Panc1 (cell line): ENCODE data around the gene SPTBN1. TPM values are rescaled to one million over a fixed set of nuclear protein-coding genes. Genes with fewer than 3 reads are reported as not detected.

Source experiments
- ATAC-seq: fragments of 200-7000 bp; cut with Tn5 transposase; 2 replicates; pipeline ENCODE4 v1.9.1; 2020; ENCODE audit warnings: mild to moderate bottlenecking, moderate library complexity
- BruUV-seq: library from RNA; stranded (reverse); fragments of 400-500 nt; replicated peaks from 2 replicates; lab custom pipeline; 2021; lab: Mats Ljungman, UMichigan
- CTCF ChIA-PET: fragments of 300-600 bp; sonication (Branson Sonifier 250); formaldehyde crosslinking; loops from one replicate; lab custom pipeline; 2022; ENCODE audit warnings: antibody characterized with exemption; lab: Charles Lee
- POLR2A ChIA-PET: fragments of 300-600 bp; sonication (Branson Sonifier 250); formaldehyde crosslinking; loops from one replicate; lab custom pipeline; 2022; ENCODE audit warnings: antibody characterized with exemption; lab: Charles Lee
- DNase-seq: peaks from one replicate; pipeline ENCODE4 v3.0.0-alpha.2; 2010; ENCODE audit warnings: low read depth, low spot score
- H3K27ac ChIP-seq: 2 replicates; pipeline ENCODE4 v1.5.1; 2011; ENCODE audit warnings: mild to moderate bottlenecking, low read length, inconsistent platforms
- H3K27me3 ChIP-seq: fragments of 200-500 bp; sonication (Bioruptor generic); 2 replicates; pipeline ENCODE4 v1.6.0; 2014; ENCODE audit warnings: low read length, inconsistent platforms; ENCODE audit not compliant: control insufficient read depth, insufficient read depth
- H3K36me3 ChIP-seq: fragments of 200-500 bp; sonication (Bioruptor generic); 2 replicates; pipeline ENCODE4 v1.5.1; 2014; ENCODE audit warnings: inconsistent platforms, mild to moderate bottlenecking, low read length, moderate library complexity; ENCODE audit not compliant: control insufficient read depth, insufficient read depth
- H3K4me1 ChIP-seq: 2 replicates; pipeline ENCODE4 v1.5.1; 2011; ENCODE audit warnings: inconsistent platforms, mild to moderate bottlenecking, low read length, moderate library complexity; ENCODE audit not compliant: control insufficient read depth, insufficient read depth
- H3K4me3 ChIP-seq, 2 experiments: 2 replicates each; pipeline ENCODE4 v1.5.1; 2011 to 2012; ENCODE audit warnings: low read depth in 2 of 2, low read length in 2 of 2, mild to moderate bottlenecking in 2 of 2, inconsistent platforms in 1 of 2, moderate library complexity in 1 of 2
- H3K9me3 ChIP-seq: fragments of 200-500 bp; sonication (Bioruptor generic); 2 replicates; pipeline ENCODE4 v1.5.1; 2014; ENCODE audit warnings: low read depth, mild to moderate bottlenecking, inconsistent platforms, low read length, moderate library complexity; ENCODE audit not compliant: control insufficient read depth, insufficient read depth
- POLR2AphosphoS5 ChIP-seq: IDR thresholded peaks from 2 replicates; pipeline ENCODE4 v1.6.1; 2012; ENCODE audit warnings: mild to moderate bottlenecking, low read depth, low read length, moderate library complexity
- SIN3A ChIP-seq: IDR thresholded peaks from 2 replicates; pipeline ENCODE4 v1.6.1; 2012; ENCODE audit warnings: low read depth, mild to moderate bottlenecking, low read length, moderate library complexity, borderline replicate concordance; ENCODE audit not compliant: insufficient read depth
- TCF7L2 ChIP-seq: IDR thresholded peaks from 2 replicates; pipeline ENCODE4 v1.6.1; 2011; ENCODE audit warnings: mild to moderate bottlenecking, low read depth, low read length, inconsistent platforms
- in situ Hi-C: cut with HindIII; loops from 2 replicates; pipeline ENCODE4 v1.10.0; 2016; ENCODE audit warnings: low sequenced_read_pairs, low pct_unique_long_range_greater_than_20kb
- intact Hi-C: fragments of 100-400 bp; cut with micrococcal nuclease; formaldehyde crosslinking; loops from one replicate; pipeline ENCODE4 v1.10.0; 2022; ENCODE audit not compliant: unreplicated experiment
- total RNA-seq: library from RNA; stranded (reverse); gene quantifications from one replicate; pipeline ENCODE4 v1.2.1, GENCODE V29; 2021; ENCODE audit not compliant: unreplicated experiment
- TF ChIP-seq, protein P1 (sequence below): fragments of 450-650 bp; IDR thresholded peaks from 2 replicates; pipeline ENCODE4 v1.5.1; 2017; ENCODE audit warnings: mild to moderate bottlenecking
- TF ChIP-seq, protein P2 (sequence below), 2 experiments: IDR thresholded peaks; 2 replicates each; pipeline ENCODE4 v1.6.1; 2011 to 2012; ENCODE audit warnings: low read depth in 2 of 2, control low read depth in 1 of 2, low read length in 1 of 2, mild to moderate bottlenecking in 1 of 2, moderate library complexity in 1 of 2; ENCODE audit not compliant: insufficient read depth in 1 of 2

The SPTBN1 gene
- total RNA-seq, 1 experiment from 2014 or later = 169 TPM

DNA sequence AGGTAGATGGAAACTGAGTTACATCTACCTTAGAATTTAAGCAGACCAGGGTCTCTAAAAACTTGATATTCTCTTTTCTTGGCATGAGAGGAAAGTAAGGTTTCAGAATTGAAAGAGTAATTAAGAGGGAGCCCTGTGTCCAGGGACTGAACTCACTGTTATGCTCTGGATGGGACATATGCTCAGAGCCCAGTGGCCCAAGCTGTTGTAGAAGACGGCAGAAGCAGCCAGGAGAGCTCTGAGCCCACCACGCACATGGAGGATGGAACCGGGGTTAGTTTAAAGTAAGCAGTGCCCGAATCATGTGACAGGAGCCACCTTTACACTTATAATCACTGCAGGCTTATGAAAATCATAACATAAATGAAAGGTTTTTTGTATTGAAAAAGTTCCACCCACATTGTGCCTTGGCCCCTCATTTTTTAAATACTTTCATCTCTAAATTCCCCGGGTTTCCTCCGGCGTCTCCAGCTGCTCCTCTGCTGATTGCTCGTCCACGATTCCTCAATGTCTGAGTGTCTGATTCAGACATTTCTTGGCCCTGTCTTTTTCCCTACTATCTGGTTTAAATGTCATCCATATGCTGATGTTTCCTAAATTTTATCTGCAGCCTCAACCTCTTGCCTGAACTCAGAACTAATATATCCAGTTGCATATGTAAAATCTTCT lies 36.1 kb upstream of the SPTBN1 start:
- no peak overlapping the region for H3K4me3 ChIP-seq
- ChIA-PET POLR2A (interaction anchor here (0.6 kb wide), 1 partner anchor 217 kb away, joined by 6 read pairs; no protein-coding TSS in a partner anchor), CTCF (no interaction called here)
- in situ Hi-C loops = no loop called here
- no TSS peak for BruUV-seq
- no peaks in the 10 kb centered on the region for H3K36me3 ChIP-seq
- no peaks in the 10 kb centered on the region for H3K4me1 ChIP-seq
- TF ChIP-seq, protein P1, sequence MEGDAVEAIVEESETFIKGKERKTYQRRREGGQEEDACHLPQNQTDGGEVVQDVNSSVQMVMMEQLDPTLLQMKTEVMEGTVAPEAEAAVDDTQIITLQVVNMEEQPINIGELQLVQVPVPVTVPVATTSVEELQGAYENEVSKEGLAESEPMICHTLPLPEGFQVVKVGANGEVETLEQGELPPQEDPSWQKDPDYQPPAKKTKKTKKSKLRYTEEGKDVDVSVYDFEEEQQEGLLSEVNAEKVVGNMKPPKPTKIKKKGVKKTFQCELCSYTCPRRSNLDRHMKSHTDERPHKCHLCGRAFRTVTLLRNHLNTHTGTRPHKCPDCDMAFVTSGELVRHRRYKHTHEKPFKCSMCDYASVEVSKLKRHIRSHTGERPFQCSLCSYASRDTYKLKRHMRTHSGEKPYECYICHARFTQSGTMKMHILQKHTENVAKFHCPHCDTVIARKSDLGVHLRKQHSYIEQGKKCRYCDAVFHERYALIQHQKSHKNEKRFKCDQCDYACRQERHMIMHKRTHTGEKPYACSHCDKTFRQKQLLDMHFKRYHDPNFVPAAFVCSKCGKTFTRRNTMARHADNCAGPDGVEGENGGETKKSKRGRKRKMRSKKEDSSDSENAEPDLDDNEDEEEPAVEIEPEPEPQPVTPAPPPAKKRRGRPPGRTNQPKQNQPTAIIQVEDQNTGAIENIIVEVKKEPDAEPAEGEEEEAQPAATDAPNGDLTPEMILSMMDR = no peak
- TF ChIP-seq SIN3A = no peak
- TF ChIP-seq, protein P2, sequence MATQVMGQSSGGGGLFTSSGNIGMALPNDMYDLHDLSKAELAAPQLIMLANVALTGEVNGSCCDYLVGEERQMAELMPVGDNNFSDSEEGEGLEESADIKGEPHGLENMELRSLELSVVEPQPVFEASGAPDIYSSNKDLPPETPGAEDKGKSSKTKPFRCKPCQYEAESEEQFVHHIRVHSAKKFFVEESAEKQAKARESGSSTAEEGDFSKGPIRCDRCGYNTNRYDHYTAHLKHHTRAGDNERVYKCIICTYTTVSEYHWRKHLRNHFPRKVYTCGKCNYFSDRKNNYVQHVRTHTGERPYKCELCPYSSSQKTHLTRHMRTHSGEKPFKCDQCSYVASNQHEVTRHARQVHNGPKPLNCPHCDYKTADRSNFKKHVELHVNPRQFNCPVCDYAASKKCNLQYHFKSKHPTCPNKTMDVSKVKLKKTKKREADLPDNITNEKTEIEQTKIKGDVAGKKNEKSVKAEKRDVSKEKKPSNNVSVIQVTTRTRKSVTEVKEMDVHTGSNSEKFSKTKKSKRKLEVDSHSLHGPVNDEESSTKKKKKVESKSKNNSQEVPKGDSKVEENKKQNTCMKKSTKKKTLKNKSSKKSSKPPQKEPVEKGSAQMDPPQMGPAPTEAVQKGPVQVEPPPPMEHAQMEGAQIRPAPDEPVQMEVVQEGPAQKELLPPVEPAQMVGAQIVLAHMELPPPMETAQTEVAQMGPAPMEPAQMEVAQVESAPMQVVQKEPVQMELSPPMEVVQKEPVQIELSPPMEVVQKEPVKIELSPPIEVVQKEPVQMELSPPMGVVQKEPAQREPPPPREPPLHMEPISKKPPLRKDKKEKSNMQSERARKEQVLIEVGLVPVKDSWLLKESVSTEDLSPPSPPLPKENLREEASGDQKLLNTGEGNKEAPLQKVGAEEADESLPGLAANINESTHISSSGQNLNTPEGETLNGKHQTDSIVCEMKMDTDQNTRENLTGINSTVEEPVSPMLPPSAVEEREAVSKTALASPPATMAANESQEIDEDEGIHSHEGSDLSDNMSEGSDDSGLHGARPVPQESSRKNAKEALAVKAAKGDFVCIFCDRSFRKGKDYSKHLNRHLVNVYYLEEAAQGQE (IDR thresholded peaks at IDR 0.05; ENCODE audit: insufficient read depth in 1 of 2, low read depth in 2 of 2, low read length in 1 of 2) = no peak
- TF ChIP-seq POLR2AphosphoS5 = no peak
- no peak for TF ChIP-seq TCF7L2
- H3K27me3 ChIP-seq = peaks cover 2% of the 10 kb centered on the region; the same call in 1 of the 2 replicates
- ATAC-seq (no peak), DNase-seq (no peak)
- no peaks in the 10 kb centered on the region for H3K9me3 ChIP-seq
- intact Hi-C loops = no loop called here
- no peak overlapping the region for H3K27ac ChIP-seq

DNA sequence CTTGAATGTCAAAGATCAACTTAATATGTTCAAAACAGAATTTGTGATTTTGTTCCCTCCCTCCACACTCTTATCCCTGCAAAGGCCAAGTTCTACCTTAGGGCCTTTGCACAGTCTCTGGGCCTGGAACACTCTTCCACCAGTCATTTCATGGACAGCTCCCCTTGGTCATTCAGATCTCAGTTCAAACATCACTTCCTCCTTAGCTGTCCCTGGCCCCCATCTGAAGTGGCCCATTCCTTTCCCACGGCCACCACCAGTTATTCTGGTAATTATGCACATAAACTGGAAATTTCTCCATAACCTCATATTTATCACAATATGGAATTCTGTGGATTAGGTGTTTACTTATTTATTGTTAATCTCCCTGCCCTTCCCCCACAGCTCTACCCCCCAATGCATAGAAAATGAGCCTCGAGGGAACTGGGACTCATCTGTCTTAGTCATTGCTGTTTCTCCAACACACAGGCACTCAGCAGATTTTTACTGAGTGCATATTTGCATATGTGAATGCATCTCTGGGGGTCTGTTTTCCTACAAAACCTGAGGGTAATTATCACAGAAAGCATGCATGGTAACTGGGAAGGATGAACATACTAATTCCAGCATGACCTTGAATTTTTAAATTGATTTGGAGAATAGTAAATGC lies 35.5 kb upstream of the SPTBN1 start:
- no peak overlapping the region for H3K27ac ChIP-seq
- ATAC-seq (no peak), DNase-seq (no peak)
- no peaks in the 10 kb centered on the region for H3K9me3 ChIP-seq
- no peaks in the 10 kb centered on the region for H3K4me1 ChIP-seq
- peaks cover 2% of the 10 kb centered on the region; the same call in 1 of the 2 replicates for H3K27me3 ChIP-seq
- intact Hi-C loops (no loop called here), in situ Hi-C loops (no loop called here)
- ChIA-PET POLR2A (no interaction called here), CTCF (no interaction called here)
- H3K4me3 ChIP-seq = no peak overlapping the region
- BruUV-seq = no TSS peak
- H3K36me3 ChIP-seq = no peaks in the 10 kb centered on the region
- TF ChIP-seq, protein P1 = no peak
- TF ChIP-seq POLR2AphosphoS5 = no peak
- TF ChIP-seq, protein P2 (IDR thresholded peaks at IDR 0.05; ENCODE audit: insufficient read depth in 1 of 2, low read depth in 2 of 2, low read length in 1 of 2) = no peak
